CD4-positive, alpha-beta T cell treated with Interleukin-4 for 4 hours (primary cell): Measurements from ENCODE around the gene LCN1.

ENCODE experiments used
- DNase-seq: peaks from one replicate; pipeline ENCODE4 v3.0.0-alpha.2; 2020

LCN1 gene

GRCh38 chr9:135520916-135521607 lies at the start of gene LCN1:
Gene LCN1, plus strand, starts transcription at chr9:135521440. Its CDS starts 58 bp downstream, at chr9:135521498.
- DNase-seq = no peak

DNA sequence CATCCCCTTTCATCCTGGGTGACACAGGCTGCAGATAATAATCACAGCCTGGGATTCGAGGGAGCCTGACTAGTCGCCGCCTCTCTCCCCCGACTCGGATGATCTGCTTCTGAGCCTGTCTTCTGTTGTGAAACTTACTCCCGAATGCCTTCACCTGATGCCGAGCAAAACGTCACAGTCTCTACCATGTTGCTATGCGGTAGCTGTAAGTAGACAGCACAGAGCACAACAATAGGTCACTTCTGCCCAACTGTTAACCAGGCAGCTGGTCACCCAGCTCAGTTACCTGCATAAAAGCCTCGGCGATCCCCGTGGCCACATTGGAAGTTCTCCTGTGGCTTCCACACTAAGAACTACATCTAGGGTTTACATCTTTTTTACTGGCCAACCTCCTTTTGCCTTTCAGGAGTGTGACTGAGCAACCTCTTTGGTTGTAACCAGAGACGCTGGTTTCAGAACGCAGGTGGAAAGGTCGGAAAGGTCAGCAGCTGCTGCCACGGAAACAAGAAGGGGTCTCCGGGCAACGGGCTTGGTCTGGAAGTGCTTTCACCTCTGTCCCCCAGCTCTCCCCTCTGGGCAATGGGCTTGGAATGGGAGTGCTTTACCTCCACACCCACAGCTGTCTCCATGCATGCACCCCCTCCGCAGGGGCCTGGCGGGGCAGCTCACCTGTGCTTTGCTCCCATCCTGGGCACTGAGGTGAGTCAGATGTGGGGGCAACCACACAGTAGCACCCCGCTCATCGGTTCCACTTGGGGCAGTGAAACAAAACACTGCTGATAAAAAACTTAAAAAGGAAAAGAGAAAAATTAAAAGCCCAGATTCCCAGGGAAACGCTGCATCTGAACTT lies 49.2 kb upstream of the LCN1 start:
- DNase-seq = no peak

- no peak for DNase-seq
These were observed 47.2 kb upstream of the LCN1 start for GRCh38 chr9:135473972-135474543.

GRCh38 chr9:135474915-135475314 lies 46.3 kb upstream of the LCN1 start:
- DNase-seq = no peak

- DNase-seq = no peak
These were observed 44.5 kb upstream of the LCN1 start for GRCh38 chr9:135476561-135477355.

DNA sequence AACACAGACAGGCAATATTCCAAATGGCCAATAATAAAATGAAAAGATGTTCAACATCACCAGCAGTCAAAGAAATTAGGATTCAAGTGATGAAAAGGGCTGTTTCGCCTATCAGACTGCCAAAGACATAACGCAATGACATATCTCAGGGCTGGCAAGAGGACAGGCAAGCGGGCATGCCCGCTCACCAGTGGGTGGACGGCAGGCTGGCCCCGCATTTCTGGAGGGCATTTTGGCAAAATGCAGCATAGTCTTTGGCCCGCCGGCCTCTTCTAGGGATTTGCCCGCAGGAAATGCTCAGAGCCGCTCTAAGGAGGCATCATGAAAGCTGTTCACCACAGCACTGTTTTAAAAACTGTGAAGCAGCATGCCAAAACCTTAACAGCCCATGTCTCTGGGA lies 43.0 kb upstream of the LCN1 start:
- DNase-seq = no peak

DNA sequence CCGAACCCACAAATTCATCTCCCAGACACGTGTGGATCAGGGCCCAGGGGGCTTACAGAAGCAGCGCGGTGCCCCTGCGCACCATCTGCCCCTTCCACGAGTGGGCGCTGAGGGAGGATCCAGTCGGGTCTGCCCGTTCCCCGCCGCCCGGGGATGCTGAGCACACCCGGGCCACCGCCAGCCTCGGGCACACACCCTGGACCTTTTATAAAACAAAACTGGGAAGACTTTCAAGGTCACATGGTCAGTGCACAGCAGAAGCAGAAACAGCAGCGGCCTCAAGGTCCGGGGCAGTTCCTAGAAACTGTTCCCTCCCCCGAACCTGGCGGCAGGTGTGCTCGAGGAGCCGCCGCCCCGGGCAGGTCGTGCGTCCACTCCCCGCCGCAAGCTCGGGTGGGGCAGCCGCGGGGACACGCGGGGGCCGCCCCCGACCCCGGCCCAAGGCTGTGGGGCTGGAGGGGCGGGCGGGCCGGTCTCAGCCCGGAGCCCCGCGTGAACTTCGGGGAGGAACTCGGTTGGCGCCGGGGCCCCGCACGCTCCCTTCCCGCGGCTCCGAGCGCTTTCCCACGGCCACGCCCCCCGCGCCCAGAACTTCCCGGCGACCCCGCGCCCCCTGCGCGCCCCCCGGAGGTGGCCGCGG lies 42.3 kb upstream of the LCN1 start:
- DNase-seq = no peak

GRCh38 chr9:135479469-135480052 lies 41.7 kb upstream of the LCN1 start, which contains the start of gene PPP1R26:
Gene PPP1R26, plus strand, starts transcription at chr9:135479782. Its CDS starts 4,729 bp downstream, at chr9:135484511.
- DNase-seq = no peak

DNA sequence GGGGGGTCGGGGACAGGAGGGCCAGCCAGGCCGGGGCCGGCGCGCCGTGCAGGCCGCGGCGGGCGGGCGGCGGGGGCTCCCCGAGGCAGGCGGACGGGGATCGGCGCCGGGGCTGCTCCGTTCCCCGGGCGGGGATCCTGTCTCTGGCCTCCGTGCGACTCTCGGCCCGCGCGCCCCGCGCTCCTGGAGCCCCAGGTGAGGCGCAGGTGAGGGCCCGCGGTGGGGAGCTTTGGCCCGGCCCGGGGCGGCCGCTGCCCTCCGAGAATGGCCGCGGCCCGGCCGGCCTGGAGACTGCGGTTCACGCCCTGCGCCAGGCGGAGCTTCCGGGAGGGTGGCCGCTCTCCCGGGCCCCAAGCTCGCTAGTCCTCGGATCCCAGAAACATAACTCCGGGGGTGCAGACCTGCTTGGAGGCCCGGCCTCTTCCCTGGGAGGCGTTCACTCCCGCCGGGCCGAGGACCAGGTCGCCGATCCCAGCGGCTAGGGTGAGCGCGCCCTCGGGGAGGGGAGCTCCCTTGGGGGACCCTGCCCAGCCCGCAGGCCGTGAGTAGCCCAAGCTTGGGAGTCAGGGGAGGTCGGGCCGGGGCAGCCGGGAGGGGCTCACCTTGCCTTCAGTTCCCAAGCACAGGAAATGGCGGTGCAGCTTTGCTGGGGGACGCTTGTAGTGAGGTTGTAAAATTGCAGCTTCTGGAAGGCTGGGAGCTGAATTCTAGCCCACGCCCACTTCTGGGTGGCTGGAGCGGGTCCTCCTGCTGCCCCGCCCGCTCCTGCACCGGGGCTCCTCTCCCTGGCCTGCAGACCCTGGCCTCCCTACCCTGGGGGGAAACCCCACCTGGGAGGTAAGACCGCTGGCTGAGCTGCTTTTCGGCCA lies 40.9 kb upstream of the LCN1 start:
- no peak for DNase-seq

GRCh38 chr9:135480940-135481310 lies 40.3 kb upstream of the LCN1 start:
- DNase-seq = no peak

DNA sequence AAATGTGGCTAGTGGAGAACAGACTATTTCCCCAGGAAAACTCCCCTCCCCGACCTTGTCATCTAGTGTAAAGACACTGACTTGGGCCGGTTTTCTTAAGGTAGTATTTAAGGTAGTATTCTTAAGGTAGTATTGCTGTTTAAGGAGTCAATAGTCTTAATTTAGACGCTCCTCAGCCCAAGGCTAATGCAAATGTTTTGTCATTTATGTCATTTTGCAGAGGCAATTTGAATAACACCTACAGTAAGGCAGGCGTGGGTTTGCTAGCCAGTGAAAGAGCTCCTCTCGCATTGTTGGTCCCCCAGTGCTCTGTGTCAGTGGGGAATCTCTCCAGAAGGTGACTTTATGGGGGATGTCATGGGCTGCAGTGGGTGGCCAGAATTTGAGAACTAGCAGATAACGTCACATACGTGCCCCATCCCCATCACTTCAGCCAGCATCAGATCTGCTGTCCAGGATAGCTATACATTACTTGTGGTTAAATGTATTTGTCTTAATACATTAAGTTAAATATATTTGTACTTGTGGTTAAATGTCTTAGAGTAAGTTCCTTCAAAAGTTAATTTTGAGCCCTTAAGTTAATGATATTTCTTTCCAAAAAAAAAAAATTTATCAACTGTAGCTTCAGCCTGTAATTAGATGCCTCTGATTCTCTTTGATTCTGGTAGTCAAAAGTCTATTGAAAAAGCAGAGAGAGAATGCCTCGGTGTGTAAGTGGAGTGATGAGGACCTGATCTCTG lies 39.1 kb upstream of the LCN1 start:
- no peak for DNase-seq

DNA sequence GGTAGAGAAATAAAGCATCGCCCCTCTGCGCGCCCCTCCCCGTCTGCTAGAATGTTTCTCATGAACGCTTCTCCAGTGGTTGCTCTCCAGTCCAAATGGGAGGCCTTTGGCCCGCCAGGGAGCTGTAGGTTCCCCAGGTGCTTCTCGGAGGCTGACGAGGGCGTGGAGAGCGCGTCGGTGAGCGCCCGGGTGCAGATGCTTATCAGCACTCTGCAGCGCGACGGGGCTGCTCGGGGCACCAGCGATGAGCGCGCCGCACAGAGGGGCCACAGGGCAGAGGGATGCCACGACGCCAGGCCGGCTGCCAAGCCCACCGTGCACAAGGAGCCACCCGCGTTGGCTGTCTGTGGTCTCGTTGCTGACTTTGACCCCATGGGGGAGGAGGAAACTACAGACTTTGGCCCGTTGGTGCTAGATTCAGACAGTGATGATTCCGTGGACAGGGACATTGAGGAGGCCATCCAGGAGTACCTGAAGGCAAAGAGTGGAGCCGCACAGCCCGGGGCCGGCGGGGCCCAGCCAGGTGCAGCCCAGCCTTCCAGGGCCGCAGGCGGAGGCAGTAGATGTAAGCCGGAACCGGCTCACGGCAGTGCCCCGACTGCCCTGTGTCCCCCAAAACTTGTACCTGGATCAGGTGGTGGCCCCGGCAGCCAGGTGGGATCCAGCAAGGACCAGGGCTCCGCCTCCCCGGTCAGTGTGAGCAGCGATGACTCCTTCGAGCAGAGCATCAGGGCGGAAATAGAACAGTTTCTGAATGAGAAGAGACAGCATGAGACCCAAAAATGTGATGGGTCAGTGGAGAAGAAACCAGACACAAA lies 36.6 kb upstream of the LCN1 start:
- no peak for DNase-seq

GRCh38 chr9:135485385-135485784 lies 35.9 kb upstream of the LCN1 start:
- DNase-seq = no peak

- DNase-seq = no peak
These were observed 35.4 kb upstream of the LCN1 start for GRCh38 chr9:135485832-135486231.

DNA sequence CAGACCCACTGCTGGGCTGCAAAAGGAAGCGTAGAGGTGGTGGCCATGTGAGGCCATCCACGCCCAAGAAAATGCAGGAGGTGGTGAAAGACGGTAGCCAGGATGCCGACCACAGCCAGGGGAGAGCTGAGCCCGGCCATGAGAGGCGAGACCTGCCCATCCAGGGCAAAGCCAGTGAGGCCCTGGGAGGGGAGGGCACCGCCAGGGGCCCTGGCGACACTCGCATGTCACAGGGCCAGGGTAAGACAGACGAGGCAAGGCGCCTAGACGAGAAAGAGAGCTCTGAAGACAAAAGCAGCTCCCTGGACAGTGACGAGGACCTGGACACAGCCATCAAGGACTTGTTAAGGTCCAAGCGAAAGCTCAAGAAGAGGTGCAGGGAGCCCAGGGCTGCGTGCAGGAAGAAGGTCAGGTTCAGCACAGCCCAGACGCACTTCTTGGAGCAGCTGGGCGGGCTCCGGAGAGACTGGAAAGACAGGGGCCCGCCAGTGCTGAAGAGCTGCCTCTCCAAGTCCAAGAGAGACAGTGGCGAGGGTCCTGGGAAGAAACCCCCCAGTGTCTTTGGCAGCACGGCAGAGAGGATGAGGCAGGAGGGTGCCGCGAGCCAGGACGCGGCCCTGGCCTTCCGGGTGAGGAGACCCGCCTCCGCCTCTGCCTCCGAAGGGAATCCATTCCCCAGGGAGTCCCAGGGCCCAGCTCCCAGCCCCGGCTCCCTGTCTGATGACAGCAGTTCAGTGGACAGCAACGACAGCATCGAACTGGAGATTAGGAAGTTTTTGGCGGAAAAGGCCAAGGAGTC lies 34.8 kb upstream of the LCN1 start:
- no peak for DNase-seq

DNA sequence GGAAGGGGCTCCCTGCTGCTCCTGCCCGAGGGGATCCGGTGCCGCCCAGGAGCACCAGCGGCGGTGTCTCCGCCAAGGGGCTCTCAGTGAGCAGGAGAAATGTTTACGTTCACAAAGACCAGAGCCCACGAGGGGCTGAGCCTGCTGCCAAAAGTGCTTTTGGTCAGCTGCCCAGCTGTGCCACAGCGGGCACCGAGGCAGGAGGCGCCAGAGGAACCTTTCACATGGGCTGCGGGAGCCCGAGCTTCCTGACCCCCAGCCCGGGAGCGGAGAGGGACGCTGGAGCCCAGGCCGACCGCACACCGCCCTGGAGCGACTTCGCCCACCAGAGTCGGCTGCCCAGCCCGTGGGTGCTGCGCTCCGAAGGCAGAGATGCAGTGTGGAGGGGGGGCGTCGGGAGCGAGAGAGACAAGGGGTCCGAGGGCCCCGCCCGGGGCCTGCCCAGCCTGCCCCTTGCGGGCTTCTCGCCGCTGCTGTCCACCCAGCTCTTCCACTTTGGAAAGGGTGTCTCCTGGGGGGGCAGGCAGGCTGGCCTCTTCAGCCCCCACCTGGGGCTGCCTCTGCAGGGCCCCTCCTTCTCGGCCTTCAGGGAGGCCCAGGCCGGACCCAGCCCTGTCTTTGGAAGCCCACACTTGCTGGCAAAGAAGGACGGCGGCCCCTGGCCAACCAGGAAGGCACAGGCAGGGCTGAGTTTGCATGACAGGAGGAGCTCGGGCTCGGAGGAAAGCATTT lies 33.8 kb upstream of the LCN1 start:
- no peak for DNase-seq

GRCh38 chr9:135488013-135488330 lies 33.3 kb upstream of the LCN1 start:
- DNase-seq = no peak

- DNase-seq = no peak
These were observed 32.7 kb upstream of the LCN1 start for GRCh38 chr9:135488527-135488926.
